ENCODE data around the gene CD244. TPM values are rescaled to one million over a fixed set of nuclear protein-coding genes. Genes with fewer than 3 reads are reported as not detected.
"Not testable (repeated sequence)": the region's sequence is repeated elsewhere in the genome, so short reads cannot be mapped to it uniquely, and the experiment has no call there.

Gene CD244
- polyA plus RNA-seq, 3 donors, result 0.02 to 0.48 (median 0.45) TPM

- WGBS, 3 donors, result 79 to 90% (median 81%) methylated on average over 13 of the region's 13 CpGs
These were observed 21.2 kb upstream of the CD244 start for GRCh38 chr1:160883581-160884513.

DNA sequence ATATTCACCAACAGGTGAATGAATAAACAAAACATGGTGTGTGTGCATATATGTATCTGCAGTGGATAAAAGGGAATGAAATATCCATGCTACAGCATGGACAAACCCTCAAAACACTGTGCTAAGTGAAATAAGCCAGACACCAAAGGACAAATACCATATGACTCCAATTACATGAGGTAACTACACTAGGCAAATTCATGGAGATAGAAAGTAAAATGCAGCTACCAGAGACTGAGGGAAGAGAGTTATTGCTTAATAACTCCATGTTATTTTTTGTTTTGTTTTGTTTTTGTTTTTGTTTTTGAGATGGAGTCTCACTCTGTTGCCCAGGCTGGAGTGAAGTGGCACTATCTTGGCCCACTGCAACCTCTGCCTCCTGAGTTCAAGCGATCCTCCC lies 19.9 kb upstream of the CD244 start:
- WGBS, 3 donors, result 94 to 100% (median 97%) methylated on average over 1 of the region's 1 CpG
- no peak overlapping the region for H3K27ac ChIP-seq (ENCODE audit: low read depth, low read length)

More at GRCh38 chr1:160883581-160884513, 21.2 kb upstream of the CD244 start:
- no peak overlapping the region for H3K27ac ChIP-seq (ENCODE audit: low read depth, low read length)

GRCh38 chr1:160881264-160881663 lies 18.6 kb upstream of the CD244 start:
- not testable (repeated sequence) for H3K27ac ChIP-seq (ENCODE audit: low read depth, low read length)
- WGBS, 3 donors, result 83 to 90% (median 89%) methylated on average over 7 of the region's 7 CpGs

GRCh38 chr1:160880216-160880615 lies 17.5 kb upstream of the CD244 start:
- 81 to 90% (median 86%) methylated on average over 3 of the region's 3 CpGs for WGBS, 3 donors
- no peak overlapping the region for H3K27ac ChIP-seq (ENCODE audit: low read depth, low read length)

- H3K27ac ChIP-seq (ENCODE audit: low read depth, low read length), result no peak overlapping the region
- 62 to 69% (median 63%) methylated on average over 8 of the region's 8 CpGs for WGBS, 3 donors
These were observed 16.4 kb upstream of the CD244 start for GRCh38 chr1:160879056-160879455.

DNA sequence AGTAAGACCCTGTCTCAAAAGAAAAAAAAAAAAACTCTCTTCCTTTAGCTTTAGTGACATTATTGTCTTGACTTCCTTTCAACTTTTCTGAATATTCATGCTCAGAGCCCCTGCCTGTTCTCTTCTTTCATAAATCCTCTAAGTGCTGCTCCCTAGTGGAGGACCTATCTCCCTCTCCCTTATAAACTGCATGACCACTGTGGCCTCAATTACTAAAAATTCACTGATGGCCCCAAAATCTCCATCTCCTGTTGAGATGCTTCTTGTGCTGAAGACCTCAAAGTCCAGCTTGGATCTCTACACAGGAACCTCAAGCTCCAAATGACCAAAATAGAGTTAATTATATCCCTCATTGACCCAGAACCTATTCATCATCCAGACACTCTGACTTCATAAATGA lies 14.5 kb upstream of the CD244 start:
- H3K27ac ChIP-seq (ENCODE audit: low read depth, low read length), result no peak overlapping the region

DNA sequence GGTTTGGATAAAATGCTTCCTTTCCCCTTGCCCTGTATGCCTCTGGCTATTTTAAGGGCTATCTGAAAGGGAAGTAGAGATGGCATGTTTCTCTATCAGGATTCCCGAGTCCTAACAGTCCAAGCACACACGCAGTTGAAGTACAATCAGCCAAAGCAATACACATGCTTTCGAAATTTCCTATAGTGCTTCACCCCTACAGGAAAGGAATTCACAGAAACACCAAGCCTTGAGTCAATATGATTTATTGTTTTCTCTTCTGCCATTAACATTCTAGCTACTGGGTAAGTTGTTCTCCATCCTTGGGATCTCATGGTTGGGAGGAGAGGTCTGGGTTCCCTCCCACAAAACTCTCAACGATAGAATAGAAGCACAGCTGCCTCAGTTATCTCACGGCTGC lies 13.6 kb upstream of the CD244 start:
- H3K27ac ChIP-seq (ENCODE audit: low read depth, low read length), result no peak overlapping the region
- WGBS, 3 donors, result 41 to 86% (median 51%) methylated on average over 5 of the region's 5 CpGs

DNA sequence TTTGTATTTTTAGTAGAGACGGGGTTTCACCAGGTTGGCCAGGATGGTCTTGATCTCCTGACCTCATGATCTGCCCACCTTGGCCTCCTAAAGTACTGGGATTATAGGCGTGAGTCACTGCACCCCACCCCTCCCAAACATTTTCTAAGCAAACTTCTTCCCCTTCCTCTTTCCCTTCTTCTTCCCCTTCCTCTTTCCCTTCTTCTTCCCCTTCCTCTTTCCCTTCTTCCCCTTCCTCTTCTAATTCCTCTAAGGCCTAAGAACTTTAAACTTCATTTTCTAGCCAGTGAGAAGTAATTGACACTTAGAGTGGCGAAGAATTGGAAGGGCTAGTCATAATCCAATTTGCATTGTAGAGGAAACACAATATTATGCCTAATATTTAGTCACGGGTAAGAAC lies 12.9 kb upstream of the CD244 start:
- H3K27ac ChIP-seq (ENCODE audit: low read depth, low read length), result not testable (repeated sequence)
- WGBS, 3 donors, result 65 to 81% (median 66%) methylated on average over 4 of the region's 4 CpGs

DNA sequence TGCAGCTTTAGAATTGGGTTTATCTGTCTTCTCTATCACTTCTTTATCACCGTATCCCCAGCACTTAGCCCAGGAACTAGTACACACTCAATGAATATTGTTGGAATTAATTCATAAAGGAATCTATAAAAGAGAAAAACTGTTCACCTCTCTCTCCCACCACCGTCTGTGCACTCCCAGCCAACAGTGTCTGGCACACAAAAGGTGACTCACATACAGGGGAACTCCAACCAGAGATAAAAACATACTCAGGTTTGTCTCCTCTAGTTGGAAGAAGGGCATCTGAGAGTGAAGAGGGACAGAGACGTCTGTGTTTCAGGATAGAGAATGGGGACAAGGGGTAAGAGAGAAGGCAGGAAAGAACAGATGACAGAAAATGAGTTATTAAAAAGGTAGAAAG lies 12.2 kb upstream of the CD244 start:
- WGBS, 3 donors, result 57 to 76% (median 69%) methylated on average over 3 of the region's 3 CpGs
- H3K27ac ChIP-seq (ENCODE audit: low read depth, low read length), result no peak overlapping the region

GRCh38 chr1:160868141-160868540 lies 5.5 kb upstream of the CD244 start:
- 53 to 76% (median 54%) methylated on average over 3 of the region's 3 CpGs for WGBS, 3 donors
- no peak overlapping the region for H3K27ac ChIP-seq (ENCODE audit: low read depth, low read length)

- 33 to 76% (median 42%) methylated on average over 4 of the region's 4 CpGs for WGBS, 3 donors
- not testable (repeated sequence) for H3K27ac ChIP-seq (ENCODE audit: low read depth, low read length)
These were observed 5.0 kb upstream of the CD244 start for GRCh38 chr1:160867651-160868050.

DNA sequence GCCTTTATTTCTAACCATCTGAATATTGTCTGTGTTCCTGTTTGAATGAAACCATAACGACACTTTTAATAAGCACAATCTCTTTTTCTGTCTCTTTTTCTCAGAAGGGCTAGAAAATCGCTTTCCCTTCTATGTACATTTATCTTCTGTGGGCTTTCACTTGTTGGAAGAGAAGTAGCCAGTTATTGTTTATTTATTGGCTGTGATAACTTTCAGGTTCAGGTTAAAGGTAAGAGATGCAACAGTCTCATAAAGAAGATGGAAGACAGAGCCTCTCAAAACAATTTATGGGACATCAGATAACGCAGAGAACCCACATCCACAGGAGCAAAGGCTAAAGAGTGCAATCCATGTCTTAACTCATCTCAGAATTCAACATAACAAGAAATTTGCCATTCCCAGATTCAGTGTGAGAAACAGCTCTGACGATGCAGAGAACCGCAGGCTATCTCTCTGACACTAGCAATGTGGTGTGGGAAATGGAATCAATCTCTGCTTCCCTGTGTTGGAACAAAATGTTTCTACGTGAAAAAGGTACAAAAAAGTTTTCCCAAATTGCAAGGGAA lies 4.1 kb upstream of the CD244 start:
- no peak overlapping the region for H3K27ac ChIP-seq (ENCODE audit: low read depth, low read length)
- 57 to 74% (median 60%) methylated on average over 6 of the region's 6 CpGs for WGBS, 3 donors

DNA sequence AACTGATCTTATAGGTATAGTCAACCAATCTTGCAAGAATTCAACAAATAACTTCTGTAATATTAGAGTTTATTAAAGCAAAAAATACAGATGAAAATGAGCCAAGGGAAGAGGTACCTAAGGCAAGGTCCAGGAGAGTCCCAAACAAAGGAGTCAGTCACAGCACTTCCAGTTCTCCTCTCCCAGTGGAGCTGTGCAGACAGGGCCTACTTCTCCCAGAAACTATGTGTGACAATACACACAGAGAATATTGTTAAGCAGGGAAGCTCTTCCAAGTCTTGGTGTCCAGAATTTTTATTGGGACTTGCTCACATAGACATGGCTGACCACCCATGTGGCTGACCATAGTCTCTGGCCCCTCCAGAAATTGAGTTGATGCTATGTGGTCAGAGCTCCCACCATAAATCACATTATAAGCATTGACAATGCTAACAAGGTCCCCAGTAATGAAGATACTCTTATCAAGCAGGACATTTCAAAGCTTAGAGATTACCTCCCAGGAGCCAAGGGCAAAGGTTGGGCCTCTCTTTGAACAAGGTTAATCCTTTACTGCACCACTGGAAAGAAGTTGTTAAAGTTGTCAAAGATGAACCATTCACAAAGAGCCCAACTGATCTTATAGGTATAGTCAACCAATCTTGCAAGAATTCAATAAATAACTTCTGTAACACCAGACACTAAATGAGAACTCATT lies 3.5 kb upstream of the CD244 start:
- no peak overlapping the region for H3K27ac ChIP-seq (ENCODE audit: low read depth, low read length)

GRCh38 chr1:160865337-160865736 lies 2.6 kb upstream of the CD244 start:
- no peak overlapping the region for H3K27ac ChIP-seq (ENCODE audit: low read depth, low read length)
- 75 to 82% (median 78%) methylated on average over 5 of the region's 5 CpGs for WGBS, 3 donors

- 48 to 72% (median 56%) methylated on average over 2 of the region's 2 CpGs for WGBS, 3 donors
- H3K27ac ChIP-seq (ENCODE audit: low read depth, low read length), result no peak overlapping the region
These were observed 1.5 kb upstream of the CD244 start for GRCh38 chr1:160864173-160864572.

GRCh38 chr1:160863774-160864131 lies 1.1 kb upstream of the CD244 start:
- 58 to 94% (median 61%) methylated on average over 4 of the region's 4 CpGs for WGBS, 3 donors

GRCh38 chr1:160863061-160863773 lies 530 bp upstream of the CD244 start:
- 56 to 88% (median 65%) methylated on average over 11 of the region's 11 CpGs for WGBS, 3 donors

More at GRCh38 chr1:160863774-160864131, 1.1 kb upstream of the CD244 start:
- no peak overlapping the region for H3K27ac ChIP-seq (ENCODE audit: low read depth, low read length)

GRCh38 chr1:160860840-160861505 lies 1.7 kb downstream of the CD244 start:
- H3K27ac ChIP-seq (ENCODE audit: low read depth, low read length), result no peak overlapping the region
- WGBS, 3 donors, result 63 to 78% (median 76%) methylated on average over 5 of the region's 5 CpGs

More at GRCh38 chr1:160863061-160863773, 530 bp upstream of the CD244 start:
- H3K27ac ChIP-seq (ENCODE audit: low read depth, low read length), result no peak overlapping the region

Data from adipose tissue (tissue), 3 donors.